Activated CD8-positive, alpha-beta memory T cell treated with anti-CD3 and anti-CD28 coated beads for 4 hours (primary cell): ENCODE measurements around the gene STUM.
A peak's percentile ranks its signal among the peaks of the same experiment; 100 is the strongest.

Source experiments
- DNase-seq, 2 donors: peaks; one replicate each; pipeline ENCODE4 v3.0.0-alpha.2; 2020; ENCODE audit warnings: low read depth in 2 of 2

STUM gene

GRCh38 chr1:226533220-226533619 lies 15.3 kb upstream of the STUM start:
- DNase-seq, result no peak

- DNase-seq, result no peak
Measured at GRCh38 chr1:226534098-226534497, 14.5 kb upstream of the STUM start.

GRCh38 chr1:226534645-226535044 lies 13.9 kb upstream of the STUM start:
- no peak for DNase-seq

GRCh38 chr1:226535666-226536065 lies 12.9 kb upstream of the STUM start:
- no peak for DNase-seq

- DNase-seq, result no peak
Measured at GRCh38 chr1:226541231-226541630, 7.3 kb upstream of the STUM start.

- DNase-seq, result no peak
Measured at GRCh38 chr1:226541631-226542622, 6.6 kb upstream of the STUM start.

GRCh38 chr1:226542623-226543103 lies 5.9 kb upstream of the STUM start:
- no peak for DNase-seq

- DNase-seq, result no peak
Measured at GRCh38 chr1:226545836-226546596, 2.5 kb upstream of the STUM start.

- DNase-seq, result no peak
Measured at GRCh38 chr1:226546926-226547325, 1.6 kb upstream of the STUM start.

- DNase-seq, result peak; percentile 36 to 38
Measured at GRCh38 chr1:226547754-226548191, 791 bp upstream of the STUM start.

- DNase-seq, result no peak
Measured at GRCh38 chr1:226549094-226549936, 751 bp downstream of the STUM start.

- no peak for DNase-seq
Measured at GRCh38 chr1:226549937-226550671, 1.5 kb downstream of the STUM start.

GRCh38 chr1:226550672-226551041 lies 2.1 kb downstream of the STUM start:
- DNase-seq, result no peak

GRCh38 chr1:226551299-226551698 lies 2.7 kb downstream of the STUM start:
- DNase-seq, result no peak

GRCh38 chr1:226552061-226552460 lies 3.5 kb downstream of the STUM start:
- no peak for DNase-seq

- no peak for DNase-seq
Measured at GRCh38 chr1:226553266-226553923, 4.8 kb downstream of the STUM start.

GRCh38 chr1:226553924-226554282 lies 5.3 kb downstream of the STUM start:
- no peak for DNase-seq

GRCh38 chr1:226555092-226555491 lies 6.5 kb downstream of the STUM start:
- DNase-seq, result no peak

GRCh38 chr1:226557424-226557823 lies 8.9 kb downstream of the STUM start:
- no peak for DNase-seq

GRCh38 chr1:226558036-226558650 lies 9.6 kb downstream of the STUM start:
- no peak for DNase-seq
